Measurements from ENCODE around the gene DSG1. TPM values are rescaled to one million over a fixed set of nuclear protein-coding genes. Genes with fewer than 3 reads are reported as not detected.

DSG1 gene
- polyA plus RNA-seq, 3 donors = not detected

GRCh38 chr18:31371989-31372388, 54.0 kb downstream of the DSG1 start:
- peaks cover 0 to 2% (median 0%) of the 10 kb centered on the region in 3 donors for H3K27me3 Mint-ChIP-seq (ENCODE audit: low read depth in 3 of 3)
- H3K9me3 Mint-ChIP-seq = peaks cover 0 to 2% (median 0%) of the 10 kb centered on the region in 7 donors
- Histone ChIP-seq H4K20me1 (ENCODE audit: insufficient read depth, low read length) (no peaks in the 10 kb centered on the region), H3K9me3 (replicated peaks in 1 of 2; ENCODE audit: control insufficient read depth in 1 of 2, insufficient read depth in 1 of 2, low read length in 2 of 2) (no peaks in the 10 kb centered on the region), H3K27me3 (ENCODE audit: control insufficient read depth in 2 of 2, insufficient read depth in 2 of 2, low read length in 2 of 2) (no peaks in the 10 kb centered on the region), H3K9ac (ENCODE audit: insufficient read depth, low read length, poor library complexity, severe bottlenecking) (no peak overlapping the region), H3K27ac (ENCODE audit: low read depth in 1 of 2, low read length in 2 of 2) (no peak overlapping the region), H2AFZ (ENCODE audit: insufficient read depth, low read depth, low read length, poor library complexity, severe bottlenecking) (no peak overlapping the region), H3K4me3 (replicated peaks in 1 of 3; ENCODE audit: low read depth in 2 of 3, low read length in 3 of 3) (no peak overlapping the region), H3K4me1 (ENCODE audit: control insufficient read depth in 1 of 2, insufficient read depth in 2 of 2, low read length in 2 of 2) (no peaks in the 10 kb centered on the region), H3K79me2 (ENCODE audit: insufficient read depth, low read length) (no peaks in the 10 kb centered on the region), H3K36me3 (replicated peaks in 1 of 2; ENCODE audit: control insufficient read depth in 1 of 2, insufficient read depth in 2 of 2, low read length in 2 of 2) (no peaks in the 10 kb centered on the region), H3K4me2 (replicated peaks; ENCODE audit: extremely low read depth, low read length, poor library complexity, severe bottlenecking) (no peak overlapping the region)
- no peak overlapping the region for H3K4me3 Mint-ChIP-seq
- no peak for DNase-seq
- intact Hi-C loops (cut with micrococcal nuclease) = no loop called here
- no peaks in the 10 kb centered on the region for H3K36me3 Mint-ChIP-seq
- no peak overlapping the region for H3K27ac Mint-ChIP-seq
- TF ChIP-seq CTCF (IDR thresholded peaks at IDR 0.05) = no peak
- H3K4me1 Mint-ChIP-seq = no peaks in the 10 kb centered on the region

- no peak for TF ChIP-seq CTCF (IDR thresholded peaks at IDR 0.05)
- no peak overlapping the region for H3K27ac ChIP-seq (ENCODE audit: low read depth in 1 of 2, low read length in 2 of 2)
- no peak overlapping the region for H3K4me3 ChIP-seq (replicated peaks in 1 of 3; ENCODE audit: low read depth in 2 of 3, low read length in 3 of 3)
- peaks cover 0 to 3% (median 0%) of the 10 kb centered on the region in 7 donors for H3K9me3 Mint-ChIP-seq
- DNase-seq = no peak
- H2AFZ ChIP-seq (ENCODE audit: insufficient read depth, low read depth, low read length, poor library complexity, severe bottlenecking) = no peak overlapping the region
- no peaks in the 10 kb centered on the region for H3K27me3 ChIP-seq (ENCODE audit: control insufficient read depth in 2 of 2, insufficient read depth in 2 of 2, low read length in 2 of 2)
- H3K9ac ChIP-seq (ENCODE audit: insufficient read depth, low read length, poor library complexity, severe bottlenecking) = no peak overlapping the region
- H4K20me1 ChIP-seq (ENCODE audit: insufficient read depth, low read length) = no peaks in the 10 kb centered on the region
- no peaks in the 10 kb centered on the region for H3K9me3 ChIP-seq (replicated peaks in 1 of 2; ENCODE audit: control insufficient read depth in 1 of 2, insufficient read depth in 1 of 2, low read length in 2 of 2)
- no peak overlapping the region for H3K27ac Mint-ChIP-seq
- no peak overlapping the region for H3K4me3 Mint-ChIP-seq
- no peaks in the 10 kb centered on the region for H3K36me3 ChIP-seq (replicated peaks in 1 of 2; ENCODE audit: control insufficient read depth in 1 of 2, insufficient read depth in 2 of 2, low read length in 2 of 2)
- H3K4me2 ChIP-seq (replicated peaks; ENCODE audit: extremely low read depth, low read length, poor library complexity, severe bottlenecking) = no peak overlapping the region
- no peaks in the 10 kb centered on the region for H3K79me2 ChIP-seq (ENCODE audit: insufficient read depth, low read length)
- H3K4me1 Mint-ChIP-seq = no peaks in the 10 kb centered on the region
- peaks cover 0 to 2% (median 0%) of the 10 kb centered on the region in 3 donors for H3K27me3 Mint-ChIP-seq (ENCODE audit: low read depth in 3 of 3)
- no peaks in the 10 kb centered on the region for H3K36me3 Mint-ChIP-seq
- H3K4me1 ChIP-seq (ENCODE audit: control insufficient read depth in 1 of 2, insufficient read depth in 2 of 2, low read length in 2 of 2) = no peaks in the 10 kb centered on the region
- intact Hi-C loops (cut with micrococcal nuclease) = no loop called here
- WGBS (ENCODE audit: insufficient coverage) = 90% methylated on average over 1 of the region's 4 CpGs
Measured at GRCh38 chr18:31373641-31374040, 55.7 kb downstream of the DSG1 start.

Measured in CD14-positive monocyte (primary cell).